ENCODE measurements around the gene SPATA6. TPM values are rescaled to one million over a fixed set of nuclear protein-coding genes. Genes with fewer than 3 reads are reported as not detected.

Gene SPATA6
- total and polyA plus RNA-seq, 9 donors, result 7.9 to 48.3 (median 35.6) TPM

GRCh38 chr1:48248356-48248755 is 223.6 kb downstream of the SPATA6 start:
- no peaks in the 10 kb centered on the region for H3K36me3 ChIP-seq
- no peak overlapping the region for H3K4me3 ChIP-seq
- TF ChIP-seq POLR2A (IDR thresholded peaks at IDR 0.05) (no peak), EP300 (IDR thresholded peaks at IDR 0.05) (no peak), CTCF (IDR thresholded peaks at IDR 0.05) (no peak)
- H3K27ac ChIP-seq, result no peak overlapping the region
- H3K9me3 ChIP-seq, result no peaks in the 10 kb centered on the region
- intact Hi-C loops (cut with DNase I), result no loop called here
- H3K4me1 ChIP-seq (ENCODE audit: insufficient read depth), result no peaks in the 10 kb centered on the region
- 77 to 94% (median 85%) methylated on average over 4 of the region's 4 CpGs for WGBS, 3 donors
- H3K27me3 ChIP-seq, result no peaks in the 10 kb centered on the region
- DNase-seq, result no peak

GRCh38 chr1:48246727-48247126 is 225.3 kb downstream of the SPATA6 start:
- WGBS, 3 donors, result 91 to 100% (median 92%) methylated on average over 1 of the region's 1 CpG
- no peaks in the 10 kb centered on the region for H3K9me3 ChIP-seq
- H3K27ac ChIP-seq, result no peak overlapping the region
- no peaks in the 10 kb centered on the region for H3K36me3 ChIP-seq
- intact Hi-C loops (cut with DNase I), result no loop called here
- TF ChIP-seq CTCF (IDR thresholded peaks at IDR 0.05), result no peak
- TF ChIP-seq POLR2A (IDR thresholded peaks at IDR 0.05), result no peak
- no peak for TF ChIP-seq EP300 (IDR thresholded peaks at IDR 0.05)
- no peak for DNase-seq
- no peaks in the 10 kb centered on the region for H3K4me1 ChIP-seq (ENCODE audit: insufficient read depth)
- H3K4me3 ChIP-seq, result no peak overlapping the region
- H3K27me3 ChIP-seq, result no peaks in the 10 kb centered on the region

Small RNA genes lying within 50 kb of the gene (small RNA-seq; reads per million reads assigned to genes)
- gene RNU4-61P, result not detected
- gene RNU6-723P, result not detected

Other genes starting within 250 kb of the SPATA6 start
- 1 to 10 TPM in 1 of 7 donors, under 1 TPM in 3, not detected in 3; 0.36 to 1.4 (median 0.72) TPM for gene SLC5A9, start 249.5 kb downstream of the SPATA6 start, total RNA-seq
- under 1 TPM in 1 of 2 donors, not detected in 1; 0.01 TPM for gene SLC5A9, start 249.5 kb downstream of the SPATA6 start, polyA plus RNA-seq